GM19099 (cell line): ENCODE data around the gene TBC1D10A.

Experiments used
- POLR2A ChIP-seq: IDR thresholded peaks from 3 replicates; pipeline ENCODE4 v1.6.1; 2011; ENCODE audit warnings: low read depth; ENCODE audit not compliant: insufficient read length; ENCODE audit errors: extremely low read depth

TBC1D10A gene

GRCh38 chr22:30332994-30333706 is 6.4 kb upstream of the TBC1D10A start:
- TF ChIP-seq POLR2A, result no peak

GRCh38 chr22:30332551-30332950 is 5.8 kb upstream of the TBC1D10A start:
- TF ChIP-seq POLR2A, result no peak

GRCh38 chr22:30328466-30329049 is 1.8 kb upstream of the TBC1D10A start:
- TF ChIP-seq POLR2A, result no peak

GRCh38 chr22:30327864-30328345 is 1.2 kb upstream of the TBC1D10A start:
- TF ChIP-seq POLR2A, result no peak

- no peak for TF ChIP-seq POLR2A
These were observed 461 bp downstream of the TBC1D10A start for GRCh38 chr22:30326255-30326705.

GRCh38 chr22:30325724-30326254 is 952 bp downstream of the TBC1D10A start:
- no peak for TF ChIP-seq POLR2A

- TF ChIP-seq POLR2A, result no peak
These were observed 1.5 kb downstream of the TBC1D10A start for GRCh38 chr22:30325065-30325720.

- TF ChIP-seq POLR2A, result no peak
These were observed 2.6 kb downstream of the TBC1D10A start for GRCh38 chr22:30324014-30324730.

GRCh38 chr22:30323246-30323645 is 3.5 kb downstream of the TBC1D10A start:
- no peak for TF ChIP-seq POLR2A

GRCh38 chr22:30321461-30321860 is 5.3 kb downstream of the TBC1D10A start:
- no peak for TF ChIP-seq POLR2A

- TF ChIP-seq POLR2A, result no peak
These were observed 6.7 kb downstream of the TBC1D10A start for GRCh38 chr22:30320021-30320556.

GRCh38 chr22:30318799-30319419 is 7.8 kb downstream of the TBC1D10A start:
- TF ChIP-seq POLR2A, result no peak

GRCh38 chr22:30317778-30318177 is 9.0 kb downstream of the TBC1D10A start:
- TF ChIP-seq POLR2A, result no peak

GRCh38 chr22:30315962-30316576 is 10.7 kb downstream of the TBC1D10A start:
- TF ChIP-seq POLR2A, result no peak
